Measurements from ENCODE around the gene NPDC1. TPM values are rescaled to one million over a fixed set of nuclear protein-coding genes. Genes with fewer than 3 reads are reported as not detected.

The NPDC1 gene
- total RNA-seq, 1 donor = 23.8 TPM

- no peak for TF ChIP-seq CTCF (IDR thresholded peaks at IDR 0.05; ENCODE audit: insufficient read depth, low read length)
- H3K4me3 ChIP-seq (ENCODE audit: low read depth, low read length) = no peak overlapping the region
- DNase-seq (ENCODE audit: low read depth) = no peak
Measured at GRCh38 chr9:137079401-137079787, 33.4 kb upstream of the NPDC1 start.

GRCh38 chr9:137078701-137079400 lies 32.9 kb upstream of the NPDC1 start:
- no peak for DNase-seq (ENCODE audit: low read depth)
- no peak for TF ChIP-seq CTCF (IDR thresholded peaks at IDR 0.05; ENCODE audit: insufficient read depth, low read length)
- H3K4me3 ChIP-seq (ENCODE audit: low read depth, low read length) = peak overlapping the region; percentile 80

GRCh38 chr9:137077758-137078693 lies 32.0 kb upstream of the NPDC1 start:
- no peak for DNase-seq (ENCODE audit: low read depth)
- H3K4me3 ChIP-seq (ENCODE audit: low read depth, low read length) = peak overlapping the region; percentile 80
- no peak for TF ChIP-seq CTCF (IDR thresholded peaks at IDR 0.05; ENCODE audit: insufficient read depth, low read length)

- peak; percentile 49 for DNase-seq (ENCODE audit: low read depth)
- TF ChIP-seq CTCF (IDR thresholded peaks at IDR 0.05; ENCODE audit: insufficient read depth, low read length) = no peak
- peak within 1 kb of the TSS; percentile 80 for H3K4me3 ChIP-seq (ENCODE audit: low read depth, low read length)
Measured at GRCh38 chr9:137077010-137077747, 31.2 kb upstream of the NPDC1 start, which contains the start of gene UAP1L1. Gene UAP1L1 (plus strand): TSS chr9:137077517. CDS start chr9:137077533, 16 bp downstream.

- no peak for DNase-seq (ENCODE audit: low read depth)
- H3K4me3 ChIP-seq (ENCODE audit: low read depth, low read length) = no peak overlapping the region
Measured at GRCh38 chr9:137076636-137077009, 30.6 kb upstream of the NPDC1 start.

More at GRCh38 chr9:137076636-137077009, 30.6 kb upstream of the NPDC1 start:
- no peak for TF ChIP-seq CTCF (IDR thresholded peaks at IDR 0.05; ENCODE audit: insufficient read depth, low read length)

Measured in fibroblast of the aortic adventitia (primary cell).